Smooth muscle cell of the brain vasculature (primary cell): ENCODE results near the gene NLRC5.
A peak's percentile ranks its signal among the peaks of the same experiment; 100 is the strongest.
"Not testable (repeated sequence)": the region's sequence is repeated elsewhere in the genome, so short reads cannot be mapped to it uniquely, and the experiment has no call there.

Source experiments
- DNase-seq: peaks from one replicate; pipeline ENCODE4 v3.0.0-alpha.2; 2012; ENCODE audit warnings: low read depth, low spot score

NLRC5 gene

DNA sequence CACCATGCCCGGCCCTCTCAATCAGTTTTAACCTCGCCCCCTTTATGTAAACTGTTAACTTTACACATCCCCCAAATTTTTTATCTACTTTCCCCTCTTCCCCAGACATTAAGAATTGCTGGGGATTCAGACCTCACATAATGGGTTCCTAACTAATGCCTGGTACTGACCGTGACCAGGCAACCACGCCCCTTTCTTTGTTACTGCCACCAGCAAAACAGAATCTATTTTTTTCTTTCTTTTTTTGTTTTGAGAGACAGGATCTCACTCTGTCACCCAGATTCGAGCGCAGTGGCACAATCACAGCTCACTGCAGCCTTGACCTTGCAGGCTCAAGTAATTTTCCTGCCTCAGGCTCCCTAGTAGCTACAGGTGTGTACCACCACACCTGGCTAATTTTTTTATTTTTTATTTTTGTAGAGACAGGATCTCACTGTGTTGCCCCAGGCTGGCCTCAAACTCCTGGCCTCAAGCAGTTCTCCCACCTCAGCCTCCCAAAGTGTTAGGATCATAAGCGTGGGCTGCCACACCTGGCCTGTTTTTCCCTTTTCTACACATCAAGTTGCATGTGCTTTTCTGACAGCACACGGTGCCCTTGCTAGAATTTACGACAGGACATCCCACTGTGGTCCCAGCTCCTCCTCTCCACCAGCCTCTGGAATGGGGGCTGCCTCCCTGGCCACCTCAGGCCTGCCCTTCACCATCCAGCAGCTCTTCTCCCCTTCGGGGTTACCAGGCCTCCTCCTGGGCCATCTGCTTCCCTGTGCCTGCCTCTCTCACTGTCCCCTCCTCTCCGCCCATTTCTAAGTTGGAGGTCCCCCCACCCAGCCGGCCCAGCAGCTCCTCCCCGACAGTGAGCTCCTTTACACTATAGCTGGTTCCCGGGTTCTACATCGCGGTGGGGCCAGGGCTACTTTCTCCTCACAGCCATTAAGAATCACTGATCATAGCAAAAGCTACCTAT is 113.8 kb downstream of the NLRC5 start:
- no peak for DNase-seq

GRCh38 chr16:57104706-57105105 is 115.3 kb downstream of the NLRC5 start:
- DNase-seq, result no peak

DNA sequence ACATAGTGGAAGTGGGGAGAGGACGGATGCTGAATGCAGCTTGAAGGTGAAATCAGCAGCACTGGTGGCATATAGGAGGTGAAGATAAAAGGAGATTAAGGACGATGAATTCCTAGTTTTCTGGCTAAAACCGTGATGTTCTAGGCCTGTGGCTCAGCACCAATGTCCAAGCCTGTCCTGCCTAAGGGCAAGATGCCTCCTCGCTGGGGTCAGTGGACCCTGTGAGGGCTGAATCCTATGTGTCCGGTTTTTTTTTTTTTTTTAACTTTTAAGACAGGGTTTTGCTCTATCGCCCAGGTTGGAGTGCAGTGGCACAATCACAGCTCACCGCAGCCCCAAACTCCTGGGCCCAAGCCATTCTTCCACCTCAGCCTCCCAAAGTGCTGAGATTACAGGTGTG is 115.8 kb downstream of the NLRC5 start:
- no peak for DNase-seq

GRCh38 chr16:57106767-57107166 is 117.4 kb downstream of the NLRC5 start:
- no peak for DNase-seq

GRCh38 chr16:57107321-57107922 is 118.1 kb downstream of the NLRC5 start:
- no peak for DNase-seq

GRCh38 chr16:57108432-57108831 is 119.1 kb downstream of the NLRC5 start:
- no peak for DNase-seq

GRCh38 chr16:57109259-57110105 is 120.1 kb downstream of the NLRC5 start:
- not testable (repeated sequence) for DNase-seq

- no peak for DNase-seq
These were observed 121.6 kb downstream of the NLRC5 start for GRCh38 chr16:57110937-57111336.

DNA sequence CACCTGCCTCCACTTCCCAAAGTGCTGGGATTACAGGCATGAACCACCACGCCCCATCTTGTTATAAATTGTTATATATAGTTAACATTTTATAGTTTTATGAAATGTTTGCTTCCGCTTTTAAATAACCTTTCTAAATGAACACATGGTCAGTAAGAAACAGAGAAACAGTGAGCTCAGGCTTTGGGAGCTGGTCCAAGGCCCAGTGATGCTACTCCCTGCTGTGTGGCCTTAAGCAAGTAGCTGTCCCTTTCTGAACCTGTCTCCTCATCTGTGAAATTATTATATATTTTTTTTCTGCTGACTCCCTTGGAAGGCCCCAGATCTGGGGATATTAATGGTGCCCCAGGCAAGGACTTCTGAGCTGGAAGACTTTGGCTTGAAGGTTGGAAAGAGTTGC is 122.1 kb downstream of the NLRC5 start:
- no peak for DNase-seq

- no peak for DNase-seq
These were observed 123.2 kb downstream of the NLRC5 start for GRCh38 chr16:57112403-57113041.

GRCh38 chr16:57113042-57113453 is 123.7 kb downstream of the NLRC5 start:
- no peak for DNase-seq

DNA sequence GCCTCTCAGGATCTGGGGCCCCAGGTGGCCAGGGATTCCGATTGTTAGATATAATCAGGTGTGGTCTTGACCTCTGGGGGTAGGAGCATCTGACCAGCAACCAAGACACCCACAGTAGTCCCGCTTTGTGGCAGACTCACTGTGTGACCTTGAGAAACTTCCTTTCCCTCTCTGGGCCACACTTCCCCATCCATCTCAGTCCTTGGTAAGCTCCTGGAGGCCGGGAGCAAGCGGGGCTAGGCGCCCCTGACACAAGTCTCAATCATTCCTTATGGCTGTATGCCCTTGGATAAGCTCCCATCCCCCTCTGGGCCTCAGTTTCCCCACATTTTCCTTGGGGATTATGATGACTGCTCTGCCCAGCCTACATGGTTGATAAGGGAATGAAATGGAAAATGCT is 124.3 kb downstream of the NLRC5 start:
- no peak for DNase-seq

- no peak for DNase-seq
These were observed 125.8 kb downstream of the NLRC5 start for GRCh38 chr16:57115168-57115513.

DNA sequence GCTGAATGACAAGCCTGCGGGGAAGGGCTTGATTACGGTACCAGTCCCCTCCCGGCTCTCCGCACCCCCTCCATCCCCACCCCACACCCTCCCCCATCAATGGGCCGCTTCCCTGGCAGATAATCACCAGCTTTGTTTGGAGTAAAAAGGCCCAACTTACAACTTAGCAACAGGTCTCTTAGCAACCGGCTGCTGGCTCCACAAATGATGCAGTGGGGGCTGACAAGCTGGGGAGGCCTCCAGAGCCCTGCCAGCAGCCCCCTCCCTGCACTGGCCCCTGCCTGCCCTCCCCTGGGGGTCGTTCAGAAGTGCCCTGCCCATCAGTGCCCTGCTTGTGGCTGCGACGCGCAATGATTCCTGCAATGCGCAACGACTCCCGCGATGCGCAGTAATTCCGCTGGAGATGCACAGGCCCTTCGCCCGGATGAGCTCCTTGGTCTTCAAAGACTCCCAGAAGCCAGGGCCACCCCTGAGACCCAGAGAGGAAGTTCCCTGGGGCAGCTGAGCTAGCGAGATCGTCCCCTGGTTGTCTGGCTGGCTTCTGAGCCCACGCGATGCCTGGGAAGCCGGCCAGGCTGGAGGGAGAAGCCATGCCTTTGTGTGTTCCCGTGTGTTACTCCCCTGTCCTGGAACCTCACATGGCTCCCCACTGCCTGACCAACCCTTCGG is 126.3 kb downstream of the NLRC5 start:
- DNase-seq, result peak; percentile 75

DNA sequence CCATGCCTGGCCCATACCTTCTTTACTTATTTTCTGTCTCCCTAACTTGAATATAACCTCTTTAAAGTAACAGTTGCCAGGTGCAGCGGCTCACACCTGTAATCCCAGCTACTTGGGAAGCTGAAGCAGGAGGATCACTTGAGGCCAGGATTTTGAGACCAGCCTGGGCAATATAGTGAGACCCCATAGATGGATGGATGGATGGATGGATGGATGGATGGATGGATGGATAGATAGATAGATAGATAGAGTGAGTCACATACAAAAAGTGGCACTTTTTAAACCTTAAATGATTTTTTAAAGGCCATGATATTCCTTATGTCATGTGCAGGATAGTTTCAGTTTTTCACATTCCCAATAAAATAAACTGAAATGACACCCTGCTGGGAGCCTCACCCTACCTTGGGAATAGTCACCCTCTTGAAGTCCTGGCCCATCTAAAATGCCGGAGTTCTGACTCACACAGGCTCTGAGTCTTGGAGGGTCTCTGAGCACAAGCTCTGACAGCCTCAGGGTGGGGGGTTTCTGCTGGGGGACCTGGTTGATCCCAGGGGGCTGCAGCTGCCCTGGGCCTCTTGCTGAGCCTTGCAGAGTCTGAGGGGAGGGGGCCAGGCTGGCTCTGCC is 129.2 kb downstream of the NLRC5 start:
- no peak for DNase-seq

GRCh38 chr16:57123216-57123973 is 134.0 kb downstream of the NLRC5 start:
- no peak for DNase-seq

DNA sequence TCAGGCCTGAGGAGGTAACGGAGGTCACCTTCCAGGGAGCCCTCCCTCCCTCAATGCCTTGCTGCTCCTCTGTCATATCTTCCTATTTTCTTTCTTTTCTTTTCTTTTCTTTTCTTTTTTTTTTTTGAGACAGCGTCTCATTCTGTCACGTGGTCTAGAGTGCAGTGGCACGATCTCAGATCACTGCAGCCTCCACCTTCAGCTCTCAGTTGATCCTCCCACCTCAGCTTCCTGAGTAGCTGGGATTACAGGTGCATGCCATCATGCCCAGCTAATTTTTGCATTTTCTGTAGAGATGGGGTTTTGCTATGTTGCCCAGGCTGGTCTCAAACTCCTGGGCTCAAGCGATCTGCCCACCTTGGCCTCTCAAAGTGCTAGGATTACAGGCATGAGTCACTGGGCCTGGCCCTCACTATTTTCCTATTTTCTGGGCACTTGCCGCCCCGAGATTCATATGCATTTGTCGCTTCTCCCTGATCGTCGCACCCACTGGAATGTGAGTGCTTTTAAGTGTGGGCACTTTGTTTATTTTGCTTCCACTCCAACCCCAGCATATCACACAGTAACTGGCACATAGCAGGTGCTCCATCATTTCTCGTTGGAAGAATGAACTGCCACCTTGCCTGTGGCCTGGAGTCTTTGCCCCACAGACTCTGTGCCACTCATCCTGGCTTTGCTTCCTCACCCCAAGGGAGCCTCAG is 134.8 kb downstream of the NLRC5 start:
- DNase-seq, result no peak

DNA sequence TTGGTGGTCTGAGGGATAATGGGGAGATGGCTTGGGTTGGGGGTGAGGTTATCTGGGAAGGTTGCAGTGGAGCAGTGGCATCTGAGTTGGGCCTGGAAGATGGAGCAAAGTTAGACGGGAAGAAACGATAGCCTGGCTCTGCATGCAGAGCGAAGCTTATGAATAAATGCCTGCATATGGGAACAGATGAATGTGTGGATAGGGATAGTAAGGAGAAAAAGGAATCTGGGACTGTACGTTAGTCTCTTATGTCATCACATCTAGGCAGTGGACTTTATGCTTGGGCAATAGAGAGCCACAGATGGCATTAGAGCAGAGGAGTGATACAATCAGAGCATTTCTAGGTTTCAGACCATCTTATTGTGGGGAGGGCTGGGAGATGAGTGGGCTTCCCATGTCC is 136.0 kb downstream of the NLRC5 start:
- no peak for DNase-seq

DNA sequence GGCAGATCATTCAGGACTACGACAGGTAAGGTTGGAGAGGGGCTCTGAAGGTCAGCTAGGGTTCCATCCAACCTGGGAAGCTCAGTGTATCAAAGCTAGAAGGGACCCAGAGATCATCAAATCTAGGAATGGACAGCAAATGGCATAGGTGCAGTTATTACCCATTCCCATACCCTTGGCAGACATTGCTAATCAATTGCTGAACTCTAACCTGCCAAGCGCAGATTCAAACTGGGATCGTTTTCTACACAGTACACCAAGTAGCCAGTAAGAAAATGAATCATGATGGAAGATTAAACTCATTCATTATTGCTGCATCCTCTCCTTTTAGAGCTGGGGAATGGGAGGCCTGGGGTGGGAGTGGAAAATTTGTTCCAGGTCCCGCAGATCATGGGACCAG is 136.6 kb downstream of the NLRC5 start:
- DNase-seq, result no peak
